HL-60 (cell line): Measurements from ENCODE around the gene NRXN2.

Source experiments
- CTCF ChIP-seq: IDR thresholded peaks from one replicate; pipeline ENCODE4 v1.5.1; 2011; ENCODE audit warnings: low read length, control low read depth, inconsistent platforms; ENCODE audit not compliant: insufficient read depth
- GABPA ChIP-seq: IDR thresholded peaks from 2 replicates; pipeline ENCODE4 v1.6.1; 2012; ENCODE audit warnings: low read depth
- POLR2AphosphoS5 ChIP-seq: IDR thresholded peaks from 2 replicates; pipeline ENCODE4 v1.6.1; 2012; ENCODE audit warnings: low read depth

- TF ChIP-seq CTCF: no peak
- TF ChIP-seq POLR2AphosphoS5: no peak
- no peak for TF ChIP-seq GABPA
These were observed 46.8 kb downstream of the NRXN2 start for GRCh38 chr11:64676261-64676615.
